ENCODE measurements around the gene SAMMSON. TPM values are rescaled to one million over a fixed set of nuclear protein-coding genes. Genes with fewer than 3 reads are reported as not detected.

SAMMSON gene
- total RNA-seq, 1 donor from 2014 or later, result not detected

DNA sequence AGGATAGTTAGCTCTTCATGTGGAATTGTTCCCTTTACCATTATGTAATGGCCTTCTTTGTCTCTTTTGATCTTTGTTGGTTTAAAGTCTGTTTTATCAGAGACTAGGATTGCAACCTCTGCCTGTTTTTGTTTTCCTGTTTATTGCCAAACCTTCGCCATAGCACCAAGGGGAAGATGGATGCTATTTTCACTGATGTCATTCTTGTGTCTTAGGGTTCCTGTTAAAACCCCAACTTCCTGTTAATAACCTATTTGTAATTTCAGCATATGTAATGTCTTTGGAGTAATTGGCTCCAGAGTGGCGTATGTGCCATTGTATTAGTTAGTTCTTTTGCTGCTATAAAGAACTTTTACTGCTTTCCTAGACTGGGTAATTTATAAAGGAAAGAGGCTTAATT lies 10.8 kb downstream of the SAMMSON start:
- intact Hi-C loops (cut with micrococcal nuclease), result no loop called here

DNA sequence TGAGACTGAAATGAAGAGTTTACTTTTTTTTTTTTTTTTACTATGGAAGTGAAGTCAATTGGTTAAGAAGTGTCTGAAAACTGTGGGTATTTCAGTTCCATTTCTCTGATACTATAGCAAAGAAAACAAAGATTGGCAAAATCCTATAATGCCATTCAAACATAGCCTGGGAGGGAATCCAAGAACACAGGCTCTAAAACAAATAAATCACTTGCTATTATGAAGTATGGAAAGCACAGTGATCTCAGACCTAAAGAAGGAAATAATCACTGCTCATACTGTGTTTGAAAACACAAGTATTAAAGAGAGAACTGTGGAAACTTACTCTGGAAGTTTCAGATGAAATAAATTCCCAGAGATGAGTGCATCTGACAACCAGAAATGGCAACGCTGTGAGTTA lies 12.0 kb downstream of the SAMMSON start:
- intact Hi-C loops (cut with micrococcal nuclease), result no loop called here

GRCh38 chr3:70020906-70021660 lies 21.6 kb downstream of the SAMMSON start:
- intact Hi-C loops (cut with micrococcal nuclease), result no loop called here

DNA sequence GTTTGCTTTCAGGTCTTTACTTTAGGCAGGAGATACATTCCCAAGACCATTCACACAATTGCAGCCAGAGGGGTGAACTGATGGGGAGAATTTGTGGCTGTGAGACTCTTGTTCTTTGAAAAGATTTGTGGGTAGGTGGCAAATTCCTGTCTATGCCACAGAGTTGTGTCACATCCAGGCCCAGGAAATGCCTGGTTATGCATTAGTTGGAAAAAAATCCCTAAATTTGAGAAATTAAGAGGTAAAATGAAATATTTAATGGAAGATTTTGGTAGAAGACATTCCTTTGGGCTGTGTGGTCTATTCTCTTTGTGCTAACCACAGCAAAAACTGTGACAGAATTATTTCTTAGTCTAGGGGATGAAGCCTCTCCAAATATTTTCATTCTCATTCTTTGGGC lies 28.8 kb downstream of the SAMMSON start:
- intact Hi-C loops (cut with micrococcal nuclease), result no loop called here

GRCh38 chr3:70038693-70039092 lies 39.2 kb downstream of the SAMMSON start:
- intact Hi-C loops (cut with micrococcal nuclease), result no loop called here

- intact Hi-C loops (cut with micrococcal nuclease), result no loop called here
These were observed 40.9 kb downstream of the SAMMSON start for GRCh38 chr3:70040386-70040785.

- intact Hi-C loops (cut with micrococcal nuclease), result no loop called here
These were observed 43.1 kb downstream of the SAMMSON start for GRCh38 chr3:70042641-70043040.

DNA sequence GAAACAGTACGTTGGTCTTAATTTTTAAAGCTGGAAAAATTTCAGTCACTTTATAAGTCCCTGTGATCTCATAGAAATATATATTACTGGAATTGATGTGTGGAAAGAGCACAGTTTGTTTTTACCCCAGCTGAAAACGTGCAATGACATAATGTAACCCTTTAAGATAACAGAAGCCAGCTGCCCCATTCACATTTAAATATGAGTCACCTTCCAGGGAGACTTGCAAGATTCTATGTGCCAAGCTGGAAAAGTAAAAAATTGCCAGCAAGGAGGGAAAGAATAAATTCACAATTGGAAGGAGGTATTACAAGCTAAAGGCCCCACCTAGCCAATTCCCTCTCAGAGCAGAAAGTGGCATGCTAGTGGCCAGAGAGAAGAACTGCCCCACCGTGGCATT lies 50.2 kb downstream of the SAMMSON start:
- intact Hi-C loops (cut with micrococcal nuclease), result no loop called here

DNA sequence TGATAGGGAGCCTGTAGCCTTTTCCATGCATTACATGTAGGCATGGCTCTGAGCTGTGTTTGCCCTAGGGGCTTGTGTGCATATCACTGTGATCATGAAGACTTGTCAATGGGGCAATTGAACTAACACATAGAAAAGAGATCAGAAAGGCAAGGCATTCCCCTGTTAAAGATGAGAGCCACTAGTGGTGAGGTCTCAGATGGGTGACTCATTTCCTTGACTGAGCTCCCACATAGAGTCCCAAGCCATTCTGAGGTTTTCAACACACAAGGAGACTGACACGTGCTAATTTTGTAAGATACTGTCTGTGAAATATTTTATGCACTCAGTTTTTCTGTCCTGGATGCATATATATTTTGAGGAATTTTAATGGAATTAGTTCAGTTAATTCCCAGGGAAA lies 53.8 kb downstream of the SAMMSON start:
- intact Hi-C loops (cut with micrococcal nuclease), result no loop called here

GRCh38 chr3:70056081-70056480 lies 56.5 kb downstream of the SAMMSON start:
- intact Hi-C loops (cut with micrococcal nuclease), result no loop called here

DNA sequence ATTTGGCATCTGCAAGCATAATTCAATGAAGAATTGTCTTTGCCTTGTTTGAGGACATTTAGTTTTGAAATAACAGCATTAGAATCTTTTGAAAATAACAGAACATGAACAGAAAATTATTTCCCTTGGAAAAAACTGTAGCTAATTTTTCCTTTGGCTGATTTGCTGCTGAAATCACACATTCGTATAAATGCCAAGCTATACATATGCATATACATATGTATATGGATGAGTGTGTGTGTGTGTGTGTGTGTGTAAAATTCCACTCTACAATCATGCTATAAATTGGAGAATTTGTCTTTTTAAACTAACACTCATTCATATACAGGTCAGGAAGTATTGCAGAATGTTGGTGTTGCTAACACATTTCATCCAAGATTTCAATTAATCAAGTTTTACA lies 57.9 kb downstream of the SAMMSON start:
- intact Hi-C loops (cut with micrococcal nuclease), result no loop called here

DNA sequence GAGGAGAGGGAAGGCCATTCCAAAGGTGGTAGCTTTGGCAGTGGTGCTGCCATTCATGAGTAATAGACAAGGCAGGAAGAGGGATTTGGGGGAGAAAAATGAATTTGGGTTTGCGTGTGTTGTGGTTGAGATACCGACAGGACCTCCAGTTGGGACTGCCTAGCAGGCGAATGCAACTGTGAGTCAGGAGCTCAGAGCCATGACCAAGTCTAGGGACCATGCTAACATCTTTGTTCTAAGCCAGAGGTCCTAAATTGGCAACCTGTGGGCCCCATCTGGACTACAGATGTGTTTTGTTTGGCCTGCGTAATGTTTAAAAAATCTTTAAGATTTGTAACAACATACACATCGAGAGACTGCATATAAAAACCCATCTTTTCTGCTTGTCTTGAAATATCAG lies 61.6 kb downstream of the SAMMSON start:
- intact Hi-C loops (cut with micrococcal nuclease), result loop anchor here (5.0 to 10.0 kb wide), 2 partner anchors 296 to 1594 kb away; no protein-coding TSS in a partner anchor

DNA sequence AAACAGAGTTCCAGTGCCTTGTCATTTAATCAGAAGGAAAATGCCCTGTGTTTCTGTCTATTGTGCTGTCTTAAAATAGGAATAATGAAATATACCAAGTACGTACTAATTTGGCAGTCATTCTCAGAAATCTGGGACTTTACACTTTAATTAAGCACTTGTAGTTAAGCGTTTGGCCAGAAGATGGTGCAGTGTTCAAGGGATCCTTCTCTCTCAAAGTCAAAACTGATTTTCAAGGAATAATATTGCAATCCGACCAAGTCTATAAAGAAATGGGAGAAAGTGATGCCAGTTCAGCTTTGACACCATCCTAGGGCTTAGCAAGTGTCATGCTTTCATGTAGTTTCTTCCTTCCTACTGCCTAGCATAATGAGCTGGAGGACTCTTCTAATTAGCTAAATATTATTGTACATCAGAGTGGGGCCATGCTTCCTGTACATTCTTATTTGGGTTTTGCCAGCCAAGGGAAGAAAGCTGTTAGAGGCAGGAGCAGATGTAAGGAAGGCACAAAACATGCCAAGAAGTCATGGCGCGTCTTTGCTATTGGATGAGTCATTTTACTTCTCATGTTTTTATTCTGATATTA lies 64.8 kb downstream of the SAMMSON start:
- intact Hi-C loops (cut with micrococcal nuclease), result loop anchor here (5.0 to 10.0 kb wide), 2 partner anchors 293 to 1591 kb away; no protein-coding TSS in a partner anchor

DNA sequence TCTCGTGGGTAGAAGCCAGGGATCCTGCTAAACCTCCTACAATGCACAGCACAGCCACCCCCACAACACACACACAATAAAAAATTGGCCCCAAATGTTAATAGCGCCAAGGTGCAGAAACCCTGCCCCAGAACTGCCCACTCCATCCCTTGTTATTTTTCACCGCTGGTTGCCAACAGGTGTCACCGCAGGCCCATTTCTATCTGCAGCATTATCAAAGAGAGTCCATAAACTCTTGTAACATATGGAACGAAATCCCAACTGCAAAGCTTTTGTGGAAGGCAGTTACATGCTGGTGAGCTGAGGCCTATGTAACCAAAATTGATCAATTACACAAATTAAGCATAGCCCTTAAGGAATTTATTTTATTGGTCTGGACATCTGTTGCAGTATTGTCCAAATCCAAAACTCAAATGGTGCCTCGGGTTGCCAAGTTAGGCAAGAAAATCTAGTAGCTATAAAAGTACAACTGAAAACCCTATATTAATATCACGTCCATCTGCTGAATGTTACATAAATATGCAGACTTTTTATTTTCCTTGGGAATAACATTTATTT lies 66.2 kb downstream of the SAMMSON start:
- intact Hi-C loops (cut with micrococcal nuclease), result loop anchor here (10.0 kb wide), 1 partner anchor 1589 kb away; no protein-coding TSS in a partner anchor

GRCh38 chr3:70067860-70068521 lies 68.5 kb downstream of the SAMMSON start:
- intact Hi-C loops (cut with micrococcal nuclease), result loop anchor here (10.0 kb wide), 1 partner anchor 1587 kb away; no protein-coding TSS in a partner anchor

GRCh38 chr3:70069557-70069956 lies 70.0 kb downstream of the SAMMSON start:
- intact Hi-C loops (cut with micrococcal nuclease), result loop anchor here (10.0 kb wide), 1 partner anchor 1585 kb away; no protein-coding TSS in a partner anchor

DNA sequence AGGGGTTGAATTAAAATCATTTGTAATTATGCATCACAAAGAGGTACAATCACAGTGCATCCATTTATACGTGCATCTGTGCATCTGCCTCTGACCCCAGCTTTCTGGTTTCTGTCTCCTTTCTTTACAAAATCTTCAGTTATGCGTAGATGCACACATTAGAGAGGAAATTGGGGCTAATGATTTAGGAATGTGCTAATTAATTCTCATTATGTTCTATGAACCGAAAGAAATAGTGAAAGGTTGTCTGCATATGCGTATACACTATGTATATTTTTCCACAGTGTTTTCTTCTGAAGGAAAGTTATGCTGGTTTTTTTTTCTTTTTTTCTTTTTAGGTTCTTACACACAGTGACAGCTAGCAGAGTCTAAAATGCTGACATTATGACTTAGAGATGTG lies 71.6 kb downstream of the SAMMSON start:
- intact Hi-C loops (cut with micrococcal nuclease), result no loop called here

- intact Hi-C loops (cut with micrococcal nuclease), result no loop called here
These were observed 72.6 kb downstream of the SAMMSON start for GRCh38 chr3:70072180-70072579.

DNA sequence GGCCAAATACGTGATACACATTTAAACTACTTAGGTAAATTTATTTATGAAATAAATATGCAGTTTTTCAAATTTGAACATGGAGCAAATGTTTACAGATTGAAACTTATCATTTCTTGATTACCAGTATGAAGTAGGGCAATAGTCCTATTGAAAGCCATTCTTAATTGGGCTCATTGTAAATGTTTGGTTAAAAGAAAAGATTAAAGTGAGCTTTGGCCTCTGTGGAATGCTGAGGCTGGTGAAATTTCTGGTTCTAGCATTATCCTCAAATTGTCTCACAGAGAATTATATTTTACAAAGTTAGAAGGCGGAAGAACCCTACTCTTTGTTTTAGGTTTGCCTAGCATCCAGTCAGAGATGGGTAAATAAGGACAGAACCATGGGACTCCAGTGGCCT lies 73.2 kb downstream of the SAMMSON start:
- intact Hi-C loops (cut with micrococcal nuclease), result no loop called here

DNA sequence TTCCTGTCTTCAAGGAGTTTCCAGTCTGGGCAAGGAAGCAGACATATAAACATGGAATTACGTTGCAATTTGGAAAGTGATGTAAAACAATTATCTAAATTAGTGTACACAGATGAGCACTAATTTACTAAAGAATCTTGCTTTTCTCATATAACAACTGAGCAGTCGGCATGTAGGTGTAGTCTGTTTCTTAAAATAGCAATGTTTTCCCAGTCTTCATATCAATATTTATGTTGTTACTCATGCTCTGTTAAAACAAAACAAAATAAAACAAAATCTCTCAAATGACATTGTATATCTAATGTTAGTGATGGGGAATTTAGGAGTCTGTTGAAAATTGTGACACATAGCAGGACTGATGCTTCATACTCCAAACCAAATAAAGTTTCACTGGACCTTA lies 75.6 kb downstream of the SAMMSON start:
- intact Hi-C loops (cut with micrococcal nuclease), result no loop called here

- intact Hi-C loops (cut with micrococcal nuclease), result no loop called here
These were observed 76.9 kb downstream of the SAMMSON start for GRCh38 chr3:70076396-70076795.

GRCh38 chr3:70078778-70079177 lies 79.2 kb downstream of the SAMMSON start:
- intact Hi-C loops (cut with micrococcal nuclease), result no loop called here
